ENCODE results near the gene TRAIP. TPM values are rescaled to one million over a fixed set of nuclear protein-coding genes. Genes with fewer than 3 reads are reported as not detected.

TRAIP gene
- polyA plus RNA-seq, 2 of the 4 experiments (the other 2 are of a cell fraction): 10.2 to 10.7 TPM

DNA sequence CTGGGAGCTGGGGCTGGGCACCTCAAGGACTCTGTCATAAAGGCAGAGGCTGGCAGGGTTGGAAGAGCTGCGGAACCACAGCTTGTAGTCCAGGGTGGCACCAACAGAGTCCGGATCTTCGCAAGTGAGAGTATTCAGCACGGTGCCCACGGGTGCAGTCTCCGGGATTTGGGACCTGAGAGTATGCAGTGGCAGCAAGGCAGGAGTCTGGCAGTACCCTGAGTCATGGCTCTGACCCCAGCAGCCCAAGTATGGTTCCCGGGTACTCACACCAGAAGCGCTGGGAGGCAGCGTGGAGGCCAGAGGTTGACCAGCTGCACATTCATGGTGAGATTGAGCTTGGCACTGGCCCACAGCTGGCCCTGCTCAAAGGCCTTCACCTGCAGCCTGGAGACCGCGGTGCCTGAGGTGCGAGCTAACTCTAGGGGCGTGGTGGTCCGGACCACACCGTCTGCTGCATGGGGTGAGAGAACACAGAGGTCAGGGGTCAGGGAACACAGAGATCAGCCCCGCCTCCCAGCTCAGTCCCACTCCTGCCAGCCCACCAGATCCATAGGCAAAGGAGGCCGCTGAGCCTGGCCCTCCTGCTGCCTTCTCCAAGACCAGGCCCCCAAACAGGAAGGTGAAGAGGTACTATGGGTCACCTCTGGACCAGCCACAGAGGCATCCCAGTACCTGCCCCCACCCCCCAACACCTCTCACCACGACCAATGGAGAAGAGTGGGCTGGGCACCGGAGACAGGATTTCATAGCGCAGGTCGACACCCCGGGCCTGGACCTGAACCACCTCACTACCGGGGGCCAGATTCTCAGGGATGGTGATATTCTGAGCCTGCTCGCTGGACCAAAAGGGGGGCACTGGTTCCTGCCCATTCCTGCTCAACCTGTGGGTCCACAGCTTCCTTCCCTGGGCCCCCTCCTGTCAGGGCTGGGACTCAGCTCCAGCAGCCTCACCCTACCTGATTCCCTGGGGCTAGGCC lies 61.1 kb downstream of the TRAIP start:
- no peak for FAIRE-seq
- Histone ChIP-seq H3K27ac (no peak overlapping the region), H3K9me3 (no peaks in the 10 kb centered on the region), H3K4me1 (peaks cover 13% of the 10 kb centered on the region), H3K4me3 (no peak overlapping the region), H3K4me2 (no peak overlapping the region)
- no peak for DNase-seq (ENCODE audit: low read depth in 1 of 2, low spot score in 1 of 2)
- ChIA-PET CTCF (interaction anchor here (1.6 to 1.8 kb wide), 2 partner anchors 8 to 44 kb away, joined by 6 to 7 read pairs; partner anchors contain the start of gene INKA1), POLR2A (no interaction called here)
- WGBS (ENCODE audit: missing lambda C conversion rate): 90% methylated on average over 6 of the region's 24 CpGs
- TF ChIP-seq HOXB5 (CRISPR knock-in tag; IDR thresholded peaks at IDR 0.05): no peak
- no peak for TF ChIP-seq SMC3 (IDR thresholded peaks at IDR 0.05)
- no peak for ATAC-seq

- Histone ChIP-seq H3K4me3 (no peak overlapping the region), H3K4me1 (peaks cover 6% of the 10 kb centered on the region), H3K9me3 (no peaks in the 10 kb centered on the region), H3K4me2 (no peak overlapping the region), H3K27ac (no peak overlapping the region)
- ATAC-seq (no peak), FAIRE-seq (no peak), DNase-seq (ENCODE audit: low read depth in 1 of 2, low spot score in 1 of 2) (no peak)
- CTCF ChIA-PET: interaction anchor here (1.6 kb wide), 1 partner anchor 8 kb away, joined by 6 read pairs; the partner anchor contains the start of gene INKA1
- POLR2A ChIA-PET: no interaction called here
- TF ChIP-seq CHD4 (IDR thresholded peaks at IDR 0.05; ENCODE audit: borderline replicate concordance) (no peak), PHF8 (IDR thresholded peaks at IDR 0.05; ENCODE audit: borderline replicate concordance, low read depth) (no peak), NFE2L2 (conservative IDR thresholded peaks at IDR 0.05; ENCODE audit: low read length) (no peak), NR3C1 (IDR thresholded peaks at IDR 0.05) (no peak), HOXA7 (CRISPR knock-in tag; IDR thresholded peaks at IDR 0.05) (no peak), EHMT2 (IDR thresholded peaks at IDR 0.05; ENCODE audit: low read depth) (no peak), MAZ (IDR thresholded peaks at IDR 0.05; ENCODE audit: borderline replicate concordance, low read depth, low read length) (no peak), NPAS2 (CRISPR knock-in tag; IDR thresholded peaks at IDR 0.05; ENCODE audit: borderline replicate concordance) (no peak), BHLHE40 (IDR thresholded peaks at IDR 0.05; ENCODE audit: low read depth, low read length) (no peak), EHF (CRISPR knock-in tag; IDR thresholded peaks at IDR 0.05) (no peak), RNF2 (IDR thresholded peaks at IDR 0.05; ENCODE audit: borderline replicate concordance, low read depth) (no peak), SREBF2 (IDR thresholded peaks at IDR 0.05) (no peak)
- TF ChIP-seq, protein P1, sequence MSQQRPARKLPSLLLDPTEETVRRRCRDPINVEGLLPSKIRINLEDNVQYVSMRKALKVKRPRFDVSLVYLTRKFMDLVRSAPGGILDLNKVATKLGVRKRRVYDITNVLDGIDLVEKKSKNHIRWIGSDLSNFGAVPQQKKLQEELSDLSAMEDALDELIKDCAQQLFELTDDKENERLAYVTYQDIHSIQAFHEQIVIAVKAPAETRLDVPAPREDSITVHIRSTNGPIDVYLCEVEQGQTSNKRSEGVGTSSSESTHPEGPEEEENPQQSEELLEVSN (IDR thresholded peaks at IDR 0.05; ENCODE audit: borderline replicate concordance, low read depth): no peak
- 42% methylated on average over 3 of the region's 4 CpGs for WGBS (ENCODE audit: missing lambda C conversion rate)
These were observed 61.9 kb downstream of the TRAIP start for GRCh38 chr3:49794431-49794830.

- Histone ChIP-seq H3K27ac (no peak overlapping the region), H3K4me1 (no peaks in the 10 kb centered on the region), H3K9me3 (no peaks in the 10 kb centered on the region), H3K4me2 (no peak overlapping the region), H3K4me3 (no peak overlapping the region)
- POLR2A ChIA-PET: no interaction called here
- no peak for ATAC-seq
- TF ChIP-seq CHD2 (IDR thresholded peaks at IDR 0.05; ENCODE audit: low read length, partially characterized antibody): no peak
- TF ChIP-seq ESRRA (IDR thresholded peaks at IDR 0.05; ENCODE audit: borderline replicate concordance, low read length): no peak
- TF ChIP-seq RFX5 (IDR thresholded peaks at IDR 0.05): no peak
- no peak for TF ChIP-seq HOXB5 (CRISPR knock-in tag; IDR thresholded peaks at IDR 0.05)
- TF ChIP-seq CTCF (IDR thresholded peaks at IDR 0.05): no peak
- no peak for FAIRE-seq
- no peak for DNase-seq (ENCODE audit: low read depth in 1 of 2, low spot score in 1 of 2)
- 100% methylated on average over 3 of the region's 13 CpGs for WGBS (ENCODE audit: missing lambda C conversion rate)
- CTCF ChIA-PET: interaction anchor here (1.6 kb wide), 1 partner anchor 9 kb away, joined by 6 read pairs; the partner anchor contains the start of gene INKA1
These were observed 62.8 kb downstream of the TRAIP start for GRCh38 chr3:49793486-49794085.
